ENCODE results near the gene FRMD4A.

FRMD4A gene

GRCh38 chr10:14340051-14340744 lies 9.5 kb upstream of the FRMD4A start:
- Histone ChIP-seq H3K9me3 (no peaks in the 10 kb centered on the region), H3K4me1 (ENCODE audit: control insufficient read depth in 1 of 2, insufficient read depth in 1 of 2, low read depth in 1 of 2, low read length in 1 of 2) (no peaks in the 10 kb centered on the region), H3K4me3 (ENCODE audit: low read depth in 1 of 2, low read length in 1 of 2) (no peak overlapping the region), H3K36me3 (no peaks in the 10 kb centered on the region), H3K27me3 (peaks cover 32% of the 10 kb centered on the region), H3K27ac (no peak overlapping the region)
- TF ChIP-seq CTCF (IDR thresholded peaks at IDR 0.05): no peak

- Histone ChIP-seq H3K4me1 (ENCODE audit: control insufficient read depth in 1 of 2, insufficient read depth in 1 of 2, low read depth in 1 of 2, low read length in 1 of 2) (no peaks in the 10 kb centered on the region), H3K36me3 (no peaks in the 10 kb centered on the region), H3K9me3 (no peaks in the 10 kb centered on the region), H3K27me3 (peaks cover 30% of the 10 kb centered on the region), H3K27ac (no peak overlapping the region), H3K4me3 (ENCODE audit: low read depth in 1 of 2, low read length in 1 of 2) (no peak overlapping the region)
- no peak for TF ChIP-seq CTCF (IDR thresholded peaks at IDR 0.05)
Observed at GRCh38 chr10:14336736-14337135, 6.0 kb upstream of the FRMD4A start.

- no peaks in the 10 kb centered on the region for H3K9me3 ChIP-seq
- H3K27me3 ChIP-seq: peaks cover 44% of the 10 kb centered on the region
- TF ChIP-seq CTCF (IDR thresholded peaks at IDR 0.05): no peak
- no peak overlapping the region for H3K4me3 ChIP-seq (ENCODE audit: low read depth in 1 of 2, low read length in 1 of 2)
- H3K27ac ChIP-seq: no peak overlapping the region
- no peaks in the 10 kb centered on the region for H3K36me3 ChIP-seq
- no peaks in the 10 kb centered on the region for H3K4me1 ChIP-seq (ENCODE audit: control insufficient read depth in 1 of 2, insufficient read depth in 1 of 2, low read depth in 1 of 2, low read length in 1 of 2)
Observed at GRCh38 chr10:14334771-14335170, 4.0 kb upstream of the FRMD4A start.

- Histone ChIP-seq H3K9me3 (no peaks in the 10 kb centered on the region), H3K4me3 (ENCODE audit: low read depth in 1 of 2, low read length in 1 of 2) (no peak overlapping the region), H3K4me1 (ENCODE audit: control insufficient read depth in 1 of 2, insufficient read depth in 1 of 2, low read depth in 1 of 2, low read length in 1 of 2) (no peaks in the 10 kb centered on the region), H3K27me3 (peaks cover 56% of the 10 kb centered on the region), H3K27ac (no peak overlapping the region), H3K36me3 (no peaks in the 10 kb centered on the region)
- no peak for TF ChIP-seq CTCF (IDR thresholded peaks at IDR 0.05)
Observed at GRCh38 chr10:14333606-14334005, 2.9 kb upstream of the FRMD4A start.

- H3K36me3 ChIP-seq: no peaks in the 10 kb centered on the region
- TF ChIP-seq CTCF (IDR thresholded peaks at IDR 0.05): no peak
- H3K4me3 ChIP-seq (ENCODE audit: low read depth in 1 of 2, low read length in 1 of 2): no peak overlapping the region
- no peaks in the 10 kb centered on the region for H3K9me3 ChIP-seq
- no peaks in the 10 kb centered on the region for H3K4me1 ChIP-seq (ENCODE audit: control insufficient read depth in 1 of 2, insufficient read depth in 1 of 2, low read depth in 1 of 2, low read length in 1 of 2)
- peaks cover 63% of the 10 kb centered on the region for H3K27me3 ChIP-seq
- no peak overlapping the region for H3K27ac ChIP-seq
Observed at GRCh38 chr10:14332903-14333302, 2.2 kb upstream of the FRMD4A start.
